Measurements from ENCODE around the gene CHRNA3.

Gene CHRNA3

GRCh38 chr15:78661001-78661400 lies 40.2 kb upstream of the CHRNA3 start:
- H3K4me3 ChIP-seq (replicated peaks; ENCODE audit: low read depth, low read length): no peak overlapping the region
- TF ChIP-seq CTCF (IDR thresholded peaks at IDR 0.05; ENCODE audit: low read length, missing control alignments): no peak
- no peak for DNase-seq (ENCODE audit: low read depth)

- no peak for DNase-seq (ENCODE audit: low read depth)
Measured at GRCh38 chr15:78660584-78660983, 39.8 kb upstream of the CHRNA3 start.

GRCh38 chr15:78658823-78659222 lies 38.0 kb upstream of the CHRNA3 start:
- no peak for DNase-seq (ENCODE audit: low read depth)
- H3K4me3 ChIP-seq (replicated peaks; ENCODE audit: low read depth, low read length): no peak overlapping the region
- no peak for TF ChIP-seq CTCF (IDR thresholded peaks at IDR 0.05; ENCODE audit: low read length, missing control alignments)

More at GRCh38 chr15:78660584-78660983, 39.8 kb upstream of the CHRNA3 start:
- H3K4me3 ChIP-seq (replicated peaks; ENCODE audit: low read depth, low read length): no peak overlapping the region
- no peak for TF ChIP-seq CTCF (IDR thresholded peaks at IDR 0.05; ENCODE audit: low read length, missing control alignments)

GRCh38 chr15:78654272-78654671 lies 33.5 kb upstream of the CHRNA3 start:
- H3K4me3 ChIP-seq (replicated peaks; ENCODE audit: low read depth, low read length): no peak overlapping the region
- DNase-seq (ENCODE audit: low read depth): no peak
- TF ChIP-seq CTCF (IDR thresholded peaks at IDR 0.05; ENCODE audit: low read length, missing control alignments): no peak

- DNase-seq (ENCODE audit: low read depth): no peak
- no peak for TF ChIP-seq CTCF (IDR thresholded peaks at IDR 0.05; ENCODE audit: low read length, missing control alignments)
- no peak overlapping the region for H3K4me3 ChIP-seq (replicated peaks; ENCODE audit: low read depth, low read length)
Measured at GRCh38 chr15:78651930-78652615, 31.3 kb upstream of the CHRNA3 start.

GRCh38 chr15:78651007-78651406 lies 30.2 kb upstream of the CHRNA3 start:
- TF ChIP-seq CTCF (IDR thresholded peaks at IDR 0.05; ENCODE audit: low read length, missing control alignments): no peak

GRCh38 chr15:78650022-78650421 lies 29.2 kb upstream of the CHRNA3 start:
- no peak for TF ChIP-seq CTCF (IDR thresholded peaks at IDR 0.05; ENCODE audit: low read length, missing control alignments)
- DNase-seq (ENCODE audit: low read depth): no peak
- no peak overlapping the region for H3K4me3 ChIP-seq (replicated peaks; ENCODE audit: low read depth, low read length)

More at GRCh38 chr15:78651007-78651406, 30.2 kb upstream of the CHRNA3 start:
- H3K4me3 ChIP-seq (replicated peaks; ENCODE audit: low read depth, low read length): no peak overlapping the region
- DNase-seq (ENCODE audit: low read depth): no peak
